ENCODE results near the gene NECAB2.

The NECAB2 gene

GRCh38 chr16:83967838-83968305 lies at the start of gene NECAB2:
Gene NECAB2 (plus strand): TSS chr16:83968244. CDS start chr16:83968649, 405 bp downstream.
- no peak for DNase-seq (ENCODE audit: extremely low read depth in 1 of 2, low read depth in 1 of 2)

DNA sequence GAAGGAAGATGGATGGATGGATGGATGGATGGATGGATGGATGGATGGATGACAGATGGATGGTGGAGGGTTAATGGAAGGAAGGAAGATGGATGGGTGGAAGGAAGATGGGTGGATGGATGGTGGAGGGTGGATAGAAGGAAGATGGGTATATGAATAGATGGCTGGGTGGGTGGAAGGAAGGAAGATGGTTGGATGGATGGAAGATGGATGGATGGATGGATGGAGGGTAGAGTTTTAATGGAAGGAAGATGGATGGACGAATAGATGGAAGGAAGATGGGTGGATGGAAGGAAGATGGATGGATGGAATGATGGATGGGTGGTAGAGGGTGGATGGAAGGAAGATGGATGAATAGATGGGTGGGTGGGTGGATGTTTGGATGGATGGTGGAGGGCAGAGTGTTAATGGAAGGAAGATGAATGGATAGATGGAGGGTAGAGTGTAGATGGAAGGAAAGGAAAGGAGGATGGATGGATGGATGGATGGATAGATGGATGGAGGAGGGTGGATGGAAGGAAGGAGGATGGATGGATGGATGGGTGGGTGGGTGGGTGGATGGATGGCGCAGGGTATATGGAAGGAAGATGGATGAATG lies 47.1 kb upstream of the NECAB2 start:
- no peak for DNase-seq (ENCODE audit: extremely low read depth in 1 of 2, low read depth in 1 of 2)

DNA sequence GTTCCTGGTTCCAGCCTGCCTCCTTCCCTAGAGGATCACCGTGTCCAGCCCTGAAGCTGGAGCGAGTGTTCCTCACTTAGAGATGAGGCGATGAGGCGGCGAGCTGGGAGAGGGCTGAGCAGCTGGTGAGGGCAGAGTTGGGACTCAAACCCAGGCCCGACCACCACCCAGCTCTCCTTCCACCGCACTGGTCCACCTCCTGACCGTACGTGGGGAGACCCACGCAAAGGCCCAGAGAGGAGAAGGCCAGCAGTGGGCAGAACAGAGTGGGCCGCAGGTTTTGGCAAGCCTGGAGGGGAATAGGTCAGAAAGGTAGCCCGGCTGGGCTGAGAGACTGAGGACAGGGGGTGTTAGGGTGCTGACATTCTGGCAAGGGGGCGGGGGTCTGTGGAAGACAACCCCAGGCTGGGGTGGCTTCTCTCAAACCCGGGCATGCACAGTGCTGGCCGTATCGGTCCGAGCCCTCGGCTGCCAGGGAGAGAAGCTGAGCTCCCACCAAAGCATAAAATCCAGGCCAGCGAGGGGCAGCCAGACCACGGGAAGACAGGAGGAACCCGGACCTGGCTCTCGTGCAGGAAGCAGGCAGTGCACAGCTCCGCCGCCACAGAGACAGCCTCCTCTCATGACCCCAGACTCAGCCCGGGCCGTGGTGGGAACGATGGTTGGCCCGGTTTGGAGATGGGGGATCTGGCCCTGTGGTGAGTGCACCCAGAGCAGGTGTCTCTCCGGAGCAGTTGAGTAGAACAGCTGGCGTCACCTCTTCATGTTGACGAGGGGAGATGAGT lies 44.3 kb upstream of the NECAB2 start:
- DNase-seq (ENCODE audit: extremely low read depth in 1 of 2, low read depth in 1 of 2): no peak

DNA sequence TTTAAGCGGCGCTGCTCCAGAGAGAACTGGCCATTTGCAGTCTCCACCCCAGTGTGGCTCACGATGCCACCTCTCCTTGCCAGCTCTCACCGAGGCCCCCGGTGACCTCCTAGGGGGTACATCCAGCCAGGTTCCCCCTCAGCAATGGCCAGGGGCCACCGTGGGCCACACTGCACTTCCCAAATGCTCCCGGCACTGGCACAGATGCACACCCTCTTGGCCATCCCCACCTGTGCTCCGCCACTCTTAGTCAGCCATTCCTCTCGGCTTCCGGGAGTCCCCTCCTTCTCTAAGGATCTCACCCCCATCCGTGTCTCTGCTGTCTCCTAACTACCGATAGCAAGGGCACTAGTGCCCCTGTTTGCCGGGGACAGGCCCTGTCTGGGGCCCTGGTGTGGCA lies 43.4 kb upstream of the NECAB2 start:
- DNase-seq (ENCODE audit: extremely low read depth in 1 of 2, low read depth in 1 of 2): no peak

GRCh38 chr16:83925095-83925905 lies 42.7 kb upstream of the NECAB2 start:
- DNase-seq (ENCODE audit: extremely low read depth in 1 of 2, low read depth in 1 of 2): no peak

- no peak for DNase-seq (ENCODE audit: extremely low read depth in 1 of 2, low read depth in 1 of 2)
Observed at GRCh38 chr16:83925957-83926725, 41.9 kb upstream of the NECAB2 start.

DNA sequence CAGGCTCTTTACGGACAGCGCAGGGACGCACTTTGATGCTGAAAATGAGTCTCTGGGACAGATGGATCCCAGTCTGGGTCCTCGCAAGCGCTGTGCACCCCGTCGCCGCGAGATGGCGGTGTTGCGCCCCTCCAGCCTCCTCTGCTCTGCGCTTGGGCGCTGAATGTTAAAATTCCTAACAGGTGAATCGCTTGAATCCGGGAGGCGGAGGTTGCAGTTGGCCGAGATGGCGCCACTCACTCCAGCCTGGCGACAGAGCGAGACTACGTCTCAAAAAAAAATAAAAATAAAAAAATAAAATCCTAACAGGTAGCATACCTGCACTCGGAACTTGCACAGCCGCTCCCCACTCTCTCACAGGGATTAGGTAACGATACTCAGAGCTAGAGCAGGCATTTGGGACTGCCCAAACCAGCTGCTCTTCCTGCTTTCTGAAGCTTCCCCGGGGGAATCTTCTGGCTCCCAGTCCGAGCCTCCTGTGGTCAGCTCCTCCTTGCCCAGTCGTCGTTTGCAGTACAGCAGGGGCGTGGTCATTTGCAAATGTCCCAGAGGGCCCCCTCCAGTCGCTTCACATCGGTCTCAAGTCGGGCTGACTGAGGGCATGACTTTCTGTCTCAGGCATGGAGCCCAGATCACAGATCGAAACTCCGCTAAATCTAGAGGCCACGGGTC lies 41.2 kb upstream of the NECAB2 start:
- peak in 1 of 2 donors; percentile 54 for DNase-seq (ENCODE audit: extremely low read depth in 1 of 2, low read depth in 1 of 2)

DNA sequence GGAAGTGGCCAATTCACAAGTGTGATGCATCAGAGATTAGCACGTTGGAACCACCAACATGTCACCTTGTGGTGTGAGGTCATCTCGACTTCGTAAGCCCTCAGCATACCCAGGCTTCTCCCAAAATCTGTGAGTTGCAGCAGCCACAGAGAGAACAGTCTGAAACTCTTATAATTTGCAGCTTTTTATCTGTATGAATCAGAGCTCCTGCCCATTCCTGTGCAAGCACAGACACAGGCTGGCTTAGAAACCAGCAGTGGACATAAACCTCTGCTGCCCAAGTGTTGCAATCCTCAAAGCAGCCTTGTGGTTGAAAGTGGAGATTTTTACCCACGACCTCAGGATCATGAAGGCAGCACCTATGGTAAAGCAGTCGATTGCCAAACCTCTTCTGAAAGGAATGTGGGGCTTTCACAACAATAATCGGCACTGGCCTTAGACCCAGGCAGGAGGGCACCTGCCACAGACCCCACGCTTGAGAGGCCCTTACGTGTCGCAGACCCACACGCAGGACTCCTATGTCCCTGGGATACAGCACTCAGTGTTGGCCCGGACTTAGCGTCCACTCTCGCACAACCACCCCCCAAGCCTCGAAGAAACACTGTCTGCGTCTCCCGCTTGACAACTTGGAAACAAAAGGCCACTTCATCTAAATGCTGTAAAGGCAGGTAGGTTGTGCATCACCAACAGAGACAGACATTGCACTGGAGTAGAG lies 39.5 kb upstream of the NECAB2 start:
- DNase-seq (ENCODE audit: extremely low read depth in 1 of 2, low read depth in 1 of 2): no peak

- no peak for DNase-seq (ENCODE audit: extremely low read depth in 1 of 2, low read depth in 1 of 2)
Observed at GRCh38 chr16:83929811-83930555, 38.1 kb upstream of the NECAB2 start.

DNA sequence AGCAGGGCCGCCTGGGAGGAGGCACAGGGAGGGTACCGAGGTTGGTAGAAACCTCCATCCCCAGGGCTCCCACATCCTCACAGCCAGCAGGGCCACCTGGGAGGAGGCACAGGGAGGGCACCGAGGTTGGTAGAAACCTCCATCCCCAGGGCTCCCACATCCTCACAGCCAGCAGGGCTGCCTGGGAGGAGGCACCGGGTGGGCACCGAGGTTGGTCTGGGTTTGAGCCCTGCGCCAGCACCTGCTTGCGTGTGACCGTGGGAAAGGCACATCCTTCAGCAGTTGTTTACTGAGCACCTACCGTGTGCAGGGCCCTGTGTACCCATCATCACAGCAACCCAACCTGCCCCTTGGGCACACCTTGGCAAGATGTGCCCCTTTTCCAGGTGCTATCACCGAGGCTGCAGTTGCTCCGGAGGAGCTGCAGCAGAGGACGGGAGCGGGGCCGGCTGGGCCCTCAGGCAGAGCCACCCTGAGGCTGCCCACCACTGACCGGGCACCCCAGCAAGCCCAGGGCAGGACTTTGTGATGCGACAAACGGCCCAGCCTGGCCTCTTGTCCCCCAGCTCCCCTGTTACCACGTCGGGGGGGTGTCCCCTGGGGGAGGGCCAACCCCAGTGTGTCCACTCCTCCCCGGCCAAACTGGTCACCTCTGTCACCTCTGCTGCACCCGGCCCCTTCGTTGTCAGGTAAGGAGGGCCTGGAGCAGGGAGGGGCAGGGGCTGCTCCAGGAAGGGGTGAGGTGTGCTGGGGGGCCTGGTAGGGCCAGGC lies 37.1 kb upstream of the NECAB2 start:
- DNase-seq (ENCODE audit: extremely low read depth in 1 of 2, low read depth in 1 of 2): no peak

- no peak for DNase-seq (ENCODE audit: extremely low read depth in 1 of 2, low read depth in 1 of 2)
Observed at GRCh38 chr16:83931556-83931955, 36.5 kb upstream of the NECAB2 start.

- no peak for DNase-seq (ENCODE audit: extremely low read depth in 1 of 2, low read depth in 1 of 2)
Observed at GRCh38 chr16:83932304-83932703, 35.7 kb upstream of the NECAB2 start.

DNA sequence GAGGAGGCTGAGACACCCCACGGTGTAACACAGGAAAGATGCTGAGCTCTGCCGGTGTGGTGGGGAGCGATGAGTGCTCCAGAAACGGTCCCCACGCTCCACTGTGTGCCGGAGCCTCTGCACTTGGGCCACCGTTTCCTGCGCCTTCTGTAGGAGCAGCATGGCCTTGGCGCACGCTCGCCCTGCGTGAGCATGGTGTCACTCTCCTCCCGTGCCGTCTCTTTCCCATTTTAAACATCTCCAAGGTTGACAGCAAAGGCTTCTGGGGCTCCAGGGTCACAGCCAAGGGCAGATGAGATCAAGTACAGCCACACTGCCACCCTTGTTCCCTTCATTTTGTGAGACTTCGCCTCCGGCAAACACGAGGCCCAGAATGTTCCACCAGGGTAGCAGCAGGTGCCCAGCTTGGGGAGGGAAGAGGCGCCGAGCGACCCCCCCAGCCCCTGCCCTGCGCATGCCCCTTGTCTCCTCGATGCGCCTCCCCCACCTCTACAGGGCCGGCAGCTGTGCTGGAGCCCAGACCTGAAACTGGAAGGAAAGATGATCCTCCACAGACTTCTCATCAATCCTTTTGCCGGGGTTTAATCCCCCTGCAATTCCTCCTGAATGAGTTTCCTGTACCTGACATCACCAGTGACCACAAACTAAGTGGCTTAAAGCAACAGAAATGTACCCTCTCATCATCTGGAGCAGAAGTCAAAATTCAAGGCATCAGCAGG lies 34.9 kb upstream of the NECAB2 start:
- DNase-seq (ENCODE audit: extremely low read depth in 1 of 2, low read depth in 1 of 2): no peak

- DNase-seq (ENCODE audit: extremely low read depth in 1 of 2, low read depth in 1 of 2): no peak
Observed at GRCh38 chr16:83933885-83934683, 34.0 kb upstream of the NECAB2 start.

- no peak for DNase-seq (ENCODE audit: extremely low read depth in 1 of 2, low read depth in 1 of 2)
Observed at GRCh38 chr16:83934684-83934977, 33.4 kb upstream of the NECAB2 start.

DNA sequence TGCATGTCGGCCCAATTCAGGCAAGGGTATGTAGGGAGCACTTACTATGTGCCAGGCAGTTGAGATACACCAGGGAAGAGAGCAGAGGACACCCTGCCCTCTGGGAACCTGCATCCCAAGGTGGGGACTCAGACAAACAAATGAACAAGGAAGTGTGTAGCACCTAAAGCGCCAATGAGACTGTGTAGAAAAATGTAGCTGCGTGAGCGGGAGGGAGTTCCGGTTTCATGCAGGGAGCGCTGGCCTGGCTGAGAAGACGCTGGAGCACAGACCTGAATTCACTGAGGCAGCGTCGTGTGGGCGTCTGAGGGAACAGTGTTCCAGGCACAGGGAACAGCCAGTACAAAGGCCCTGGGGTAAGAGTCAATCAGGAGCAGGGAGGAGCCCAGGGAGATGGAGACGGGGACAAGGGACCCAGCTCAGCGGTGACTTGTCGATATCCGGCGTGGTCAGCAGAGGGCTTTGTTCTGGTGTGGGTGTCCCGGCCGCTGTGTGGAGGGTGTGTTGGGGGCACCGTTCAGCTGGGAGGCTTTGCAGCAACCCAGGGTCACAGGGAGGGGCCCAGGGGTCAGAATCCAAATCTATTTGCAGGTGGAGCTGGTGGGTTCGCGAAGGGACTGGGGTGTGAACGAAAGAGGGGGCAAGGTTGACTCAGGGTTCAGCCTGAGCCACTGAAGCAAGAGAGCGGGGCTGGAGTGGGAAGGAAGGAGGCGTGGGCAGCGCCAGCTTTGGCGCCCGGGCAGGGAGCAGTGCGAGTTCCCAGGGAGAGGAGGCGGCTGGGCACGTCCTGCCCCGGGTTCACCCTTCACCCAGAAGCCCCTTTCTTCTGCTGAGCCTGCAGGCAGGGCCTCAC lies 32.8 kb upstream of the NECAB2 start:
- DNase-seq (ENCODE audit: extremely low read depth in 1 of 2, low read depth in 1 of 2): no peak
